Muscle layer of colon (tissue), 2 donors: ENCODE data around the gene OTUB1.
A peak's percentile ranks its signal among the peaks of the same experiment; 100 is the strongest.

Source experiments
- H3K27ac ChIP-seq: one replicate; pipeline ENCODE4 v1.7.0; 2013; ENCODE audit warnings: low read depth, mild to moderate bottlenecking, low read length, moderate library complexity
- H3K27me3 ChIP-seq, 2 donors: one replicate each; pipeline ENCODE4 v1.7.0; 2013; ENCODE audit warnings: low read length in 2 of 2, mild to moderate bottlenecking in 2 of 2; ENCODE audit not compliant: insufficient read depth in 2 of 2, control insufficient read depth in 1 of 2
- H3K36me3 ChIP-seq: one replicate; pipeline ENCODE4 v1.7.0; 2013; ENCODE audit warnings: mild to moderate bottlenecking, low read length; ENCODE audit not compliant: insufficient read depth
- H3K4me1 ChIP-seq: one replicate; pipeline ENCODE4 v1.7.0; 2013; ENCODE audit warnings: mild to moderate bottlenecking, low read length; ENCODE audit not compliant: insufficient read depth
- H3K4me3 ChIP-seq, 2 donors: one replicate each; pipeline ENCODE4 v1.7.0; 2013; ENCODE audit warnings: low read length in 2 of 2, low read depth in 1 of 2, mild to moderate bottlenecking in 1 of 2, moderate library complexity in 1 of 2
- H3K9ac ChIP-seq: one replicate; pipeline ENCODE4 v1.7.0; 2013; ENCODE audit warnings: low read length
- H3K9me3 ChIP-seq: one replicate; pipeline ENCODE4 v1.7.0; 2013; ENCODE audit warnings: mild to moderate bottlenecking, low read length
- donor health status: abdominal sarcoma.
- donor health status: Adenocarcinoma of cecum.

OTUB1 gene

GRCh38 chr11:64032050-64032449 is 45.8 kb downstream of the OTUB1 start:
- H3K9ac ChIP-seq = no peak overlapping the region
- no peaks in the 10 kb centered on the region for H3K36me3 ChIP-seq
- peaks cover 0 to 20% of the 10 kb centered on the region in 2 donors for H3K27me3 ChIP-seq
- no peak overlapping the region for H3K27ac ChIP-seq
- peaks cover 8% of the 10 kb centered on the region for H3K4me1 ChIP-seq
- no peak overlapping the region for H3K4me3 ChIP-seq
- no peaks in the 10 kb centered on the region for H3K9me3 ChIP-seq

GRCh38 chr11:64034411-64034811 is 48.2 kb downstream of the OTUB1 start:
- no peaks in the 10 kb centered on the region for H3K9me3 ChIP-seq
- peaks cover 8% of the 10 kb centered on the region for H3K4me1 ChIP-seq
- peaks cover 0 to 8% of the 10 kb centered on the region in 2 donors for H3K27me3 ChIP-seq
- H3K4me3 ChIP-seq = no peak overlapping the region
- no peaks in the 10 kb centered on the region for H3K36me3 ChIP-seq
- no peak overlapping the region for H3K27ac ChIP-seq
- no peak overlapping the region for H3K9ac ChIP-seq

- Histone ChIP-seq H3K36me3 (no peaks in the 10 kb centered on the region), H3K9ac (no peak overlapping the region), H3K4me3 (peak overlapping the region; percentile 0 to 43), H3K27ac (no peak overlapping the region), H3K27me3 (peaks cover 0 to 8% of the 10 kb centered on the region in 2 donors), H3K9me3 (no peaks in the 10 kb centered on the region), H3K4me1 (peaks cover 8% of the 10 kb centered on the region)
These were observed 48.9 kb downstream of the OTUB1 start for GRCh38 chr11:64035081-64035524.

GRCh38 chr11:64035576-64035975 is 49.3 kb downstream of the OTUB1 start, which contains the start of gene FLRT1:
Gene FLRT1 (plus strand): TSS chr11:64035931. CDS start chr11:64116268, 80,337 bp downstream.
- Histone ChIP-seq H3K36me3 (no peaks in the 10 kb centered on the region), H3K9me3 (no peaks in the 10 kb centered on the region), H3K9ac (peak within 1 kb of the TSS; percentile 13), H3K4me3 (peak within 1 kb of the TSS; percentile 50 to 65), H3K4me1 (peaks cover 8% of the 10 kb centered on the region), H3K27ac (peak within 1 kb of the TSS; percentile 92), H3K27me3 (peaks cover 0 to 8% of the 10 kb centered on the region in 2 donors)

GRCh38 chr11:64036087-64037026 is 50.1 kb downstream of the OTUB1 start:
- Histone ChIP-seq H3K9me3 (no peaks in the 10 kb centered on the region), H3K9ac (peak overlapping the region; percentile 13), H3K27me3 (peaks cover 0 to 8% of the 10 kb centered on the region in 2 donors), H3K36me3 (no peaks in the 10 kb centered on the region), H3K4me1 (peaks cover 8% of the 10 kb centered on the region), H3K27ac (peak overlapping the region; percentile 92), H3K4me3 (peak overlapping the region; percentile 50 to 65)

GRCh38 chr11:64037027-64037634 is 50.9 kb downstream of the OTUB1 start:
- H3K4me3 ChIP-seq = peak overlapping the region; percentile 50 to 65
- H3K9me3 ChIP-seq = no peaks in the 10 kb centered on the region
- no peaks in the 10 kb centered on the region for H3K36me3 ChIP-seq
- peaks cover 8% of the 10 kb centered on the region for H3K4me1 ChIP-seq
- peak overlapping the region; percentile 92 for H3K27ac ChIP-seq
- peaks cover 0 to 8% of the 10 kb centered on the region in 2 donors for H3K27me3 ChIP-seq
- H3K9ac ChIP-seq = peak overlapping the region; percentile 13

GRCh38 chr11:64038500-64038899 is 52.3 kb downstream of the OTUB1 start:
- Histone ChIP-seq H3K27me3 (peaks cover 0 to 8% of the 10 kb centered on the region in 2 donors), H3K27ac (no peak overlapping the region), H3K4me1 (peaks cover 8% of the 10 kb centered on the region), H3K9me3 (no peaks in the 10 kb centered on the region), H3K36me3 (no peaks in the 10 kb centered on the region), H3K4me3 (no peak overlapping the region), H3K9ac (no peak overlapping the region)

GRCh38 chr11:64039012-64039665 is 52.9 kb downstream of the OTUB1 start:
- peaks cover 0 to 8% of the 10 kb centered on the region in 2 donors for H3K27me3 ChIP-seq
- no peaks in the 10 kb centered on the region for H3K9me3 ChIP-seq
- H3K27ac ChIP-seq = no peak overlapping the region
- no peak overlapping the region for H3K4me3 ChIP-seq
- H3K4me1 ChIP-seq = peaks cover 8% of the 10 kb centered on the region
- no peak overlapping the region for H3K9ac ChIP-seq
- no peaks in the 10 kb centered on the region for H3K36me3 ChIP-seq

- Histone ChIP-seq H3K9me3 (no peaks in the 10 kb centered on the region), H3K27ac (peak overlapping the region; percentile 23), H3K36me3 (no peaks in the 10 kb centered on the region), H3K27me3 (no peaks in the 10 kb centered on the region), H3K4me3 (no peak overlapping the region), H3K4me1 (peaks cover 6% of the 10 kb centered on the region), H3K9ac (no peak overlapping the region)
These were observed 54.6 kb downstream of the OTUB1 start for GRCh38 chr11:64040684-64041322.

GRCh38 chr11:64041846-64042245 is 55.6 kb downstream of the OTUB1 start:
- Histone ChIP-seq H3K27me3 (no peaks in the 10 kb centered on the region), H3K36me3 (no peaks in the 10 kb centered on the region), H3K4me3 (no peak overlapping the region), H3K27ac (no peak overlapping the region), H3K9me3 (no peaks in the 10 kb centered on the region), H3K9ac (no peak overlapping the region), H3K4me1 (peaks cover 6% of the 10 kb centered on the region)

- H3K27ac ChIP-seq = no peak overlapping the region
- H3K9ac ChIP-seq = no peak overlapping the region
- H3K36me3 ChIP-seq = no peaks in the 10 kb centered on the region
- peaks cover 6% of the 10 kb centered on the region for H3K4me1 ChIP-seq
- H3K9me3 ChIP-seq = no peaks in the 10 kb centered on the region
- no peak overlapping the region for H3K4me3 ChIP-seq
- H3K27me3 ChIP-seq = no peaks in the 10 kb centered on the region
These were observed 56.1 kb downstream of the OTUB1 start for GRCh38 chr11:64042301-64042700.
